ENCODE measurements around the gene STX10. TPM values are rescaled to one million over a fixed set of nuclear protein-coding genes. Genes with fewer than 3 reads are reported as not detected.
A peak's percentile ranks its signal among the peaks of the same experiment; 100 is the strongest.

The STX10 gene
- total and polyA plus RNA-seq, 9 of the 15 experiments (the other 6 are each of a cell fraction or from before 2014, with no cell fraction given), result 0.51 to 66.3 (median 31.0) TPM

- TF ChIP-seq, protein P1, sequence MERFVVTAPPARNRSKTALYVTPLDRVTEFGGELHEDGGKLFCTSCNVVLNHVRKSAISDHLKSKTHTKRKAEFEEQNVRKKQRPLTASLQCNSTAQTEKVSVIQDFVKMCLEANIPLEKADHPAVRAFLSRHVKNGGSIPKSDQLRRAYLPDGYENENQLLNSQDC (CRISPR knock-in tag; IDR thresholded peaks at IDR 0.05), result peak; percentile 79; the same call in 1 of the 2 replicates
- TF ChIP-seq POLR2H (tag; IDR thresholded peaks at IDR 0.05; ENCODE audit: low read depth) (peak; percentile 95), HNRNPK (IDR thresholded peaks at IDR 0.05; ENCODE audit: low read depth, low read length, poor library complexity, severe bottlenecking) (no peak), THRAP3 (IDR thresholded peaks at IDR 0.05; ENCODE audit: borderline replicate concordance) (no peak), TEAD2 (tag; IDR thresholded peaks at IDR 0.05) (peak; percentile 91), ELK1 (CRISPR knock-in tag; IDR thresholded peaks at IDR 0.05) (peak; percentile 88; the same call in 1 of the 2 replicates), FIP1L1 (IDR thresholded peaks at IDR 0.05; ENCODE audit: low read depth, low read length, poor library complexity, severe bottlenecking) (no peak), PTBP1 (IDR thresholded peaks at IDR 0.05; ENCODE audit: low read depth, low read length) (no peak), ZNF3 (CRISPR knock-in tag; IDR thresholded peaks at IDR 0.05) (no peak), PML (IDR thresholded peaks at IDR 0.05; ENCODE audit: low read length) (peak; percentile 48), HEY1 (CRISPR knock-in tag; IDR thresholded peaks at IDR 0.05; ENCODE audit: borderline replicate concordance) (no peak), XRCC5 (IDR thresholded peaks at IDR 0.05; ENCODE audit: low read depth, low read length) (no peak), YY1 (IDR thresholded peaks at IDR 0.05; ENCODE audit: borderline replicate concordance in 1 of 3, control insufficient read depth in 1 of 3, extremely low read depth in 1 of 3, insufficient read depth in 3 of 3, insufficient read length in 1 of 3, insufficient replicate concordance in 2 of 3, low read depth in 1 of 3, low read length in 2 of 3) (peak in 2 of 3 experiments; percentile 6 to 76), TAF1 (IDR thresholded peaks at IDR 0.05; ENCODE audit: control insufficient read depth, extremely low read depth, insufficient read depth, low read length, severe bottlenecking) (peak; percentile 88), ZNF699 (CRISPR knock-in tag; IDR thresholded peaks at IDR 0.05; ENCODE audit: insufficient replicate concordance) (no peak), TBL1XR1 (IDR thresholded peaks at IDR 0.05; ENCODE audit: low read length in 2 of 2) (no peak; a peak in 1 of 4 replicates), SREBF1 (IDR thresholded peaks at IDR 0.05; ENCODE audit: borderline replicate concordance, low read depth, low read length) (no peak), MEF2A (IDR thresholded peaks at IDR 0.05; ENCODE audit: control insufficient read depth, low read depth, low read length) (peak; percentile 96), ERF (CRISPR knock-in tag; IDR thresholded peaks at IDR 0.05) (no peak), ELF1 (tag; IDR thresholded peaks at IDR 0.05) (peak; percentile 95), MYC (IDR thresholded peaks at IDR 0.05; ENCODE audit: low read depth, low read length) (peak; percentile 94), MYC (CRISPR knock-in tag; IDR thresholded peaks at IDR 0.05; ENCODE audit: borderline replicate concordance, low read depth) (peak; percentile 94), ZNF511 (CRISPR knock-in tag; IDR thresholded peaks at IDR 0.05) (no peak), SIN3B (IDR thresholded peaks at IDR 0.05; ENCODE audit: low read depth) (peak; percentile 25; the same call in 1 of the 2 replicates), FOXP1 (CRISPR knock-in tag; IDR thresholded peaks at IDR 0.05) (no peak)
Observed at GRCh38 chr19:13151605-13152355, 1.6 kb upstream of the STX10 start (continued).

All from K562 (cell line).